ENCODE results near the gene TYW1.

DNA sequence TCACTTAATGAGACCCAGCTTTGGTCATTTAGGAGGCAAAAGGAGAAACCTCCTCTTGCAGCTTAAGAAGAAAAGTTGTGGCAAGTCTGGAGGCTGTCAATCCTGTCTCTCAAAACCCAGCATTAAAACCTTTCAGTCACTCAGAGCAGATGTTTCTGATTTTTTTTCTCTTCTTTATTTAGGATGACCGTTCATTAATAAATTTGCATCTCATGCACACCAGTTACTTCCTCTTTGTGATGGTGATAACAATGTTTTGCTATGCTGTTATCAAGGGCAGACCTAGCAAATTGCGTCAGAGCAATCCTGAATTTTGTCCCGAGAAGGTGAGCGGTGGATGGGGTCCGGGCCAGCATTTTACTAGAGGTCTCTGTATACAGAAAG, 43.6 kb upstream of the TYW1 start:
- TF ChIP-seq, protein P1, sequence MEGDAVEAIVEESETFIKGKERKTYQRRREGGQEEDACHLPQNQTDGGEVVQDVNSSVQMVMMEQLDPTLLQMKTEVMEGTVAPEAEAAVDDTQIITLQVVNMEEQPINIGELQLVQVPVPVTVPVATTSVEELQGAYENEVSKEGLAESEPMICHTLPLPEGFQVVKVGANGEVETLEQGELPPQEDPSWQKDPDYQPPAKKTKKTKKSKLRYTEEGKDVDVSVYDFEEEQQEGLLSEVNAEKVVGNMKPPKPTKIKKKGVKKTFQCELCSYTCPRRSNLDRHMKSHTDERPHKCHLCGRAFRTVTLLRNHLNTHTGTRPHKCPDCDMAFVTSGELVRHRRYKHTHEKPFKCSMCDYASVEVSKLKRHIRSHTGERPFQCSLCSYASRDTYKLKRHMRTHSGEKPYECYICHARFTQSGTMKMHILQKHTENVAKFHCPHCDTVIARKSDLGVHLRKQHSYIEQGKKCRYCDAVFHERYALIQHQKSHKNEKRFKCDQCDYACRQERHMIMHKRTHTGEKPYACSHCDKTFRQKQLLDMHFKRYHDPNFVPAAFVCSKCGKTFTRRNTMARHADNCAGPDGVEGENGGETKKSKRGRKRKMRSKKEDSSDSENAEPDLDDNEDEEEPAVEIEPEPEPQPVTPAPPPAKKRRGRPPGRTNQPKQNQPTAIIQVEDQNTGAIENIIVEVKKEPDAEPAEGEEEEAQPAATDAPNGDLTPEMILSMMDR (conservative IDR thresholded peaks at IDR 0.05; ENCODE audit: low read depth, low read length) = no peak
- no peak for TF ChIP-seq EZH2 (IDR thresholded peaks at IDR 0.05; ENCODE audit: borderline replicate concordance, low read depth, low read length, poor library complexity, severe bottlenecking)
